NCI-H446 (cell line): Measurements from ENCODE around the gene DDX46.
"Not testable (repeated sequence)": the region's sequence is repeated elsewhere in the genome, so short reads cannot be mapped to it uniquely, and the experiment has no call there.

Experiments used
- DNase-seq, 2 experiments: peaks; one replicate each; lab custom pipeline; 2025; lab: John Stamatoyannopoulos, UW

DDX46 gene

GRCh38 chr5:134784241-134784920 is 25.8 kb downstream of the DDX46 start:
- DNase-seq, result no peak

GRCh38 chr5:134784946-134785620 is 26.5 kb downstream of the DDX46 start:
- no peak for DNase-seq

DNA sequence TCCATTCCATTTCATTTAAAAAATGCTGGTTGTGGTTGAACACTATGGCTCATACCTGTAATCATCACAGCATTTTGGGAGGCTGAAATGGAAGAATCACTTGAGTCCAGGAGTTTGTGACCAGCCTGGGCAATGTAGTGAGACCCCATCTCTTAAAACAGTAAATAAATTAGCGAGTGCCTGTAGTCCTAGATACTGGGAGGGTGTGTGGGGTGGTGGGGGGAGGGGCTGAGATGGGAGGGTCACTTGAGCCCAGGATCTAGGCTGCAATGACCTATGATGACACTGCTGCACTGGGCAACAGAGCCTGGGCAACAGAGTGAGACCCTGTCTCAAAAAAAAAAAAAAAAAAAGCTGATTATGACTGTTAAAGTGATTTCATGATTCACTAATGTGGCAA is 29.1 kb downstream of the DDX46 start:
- no peak for DNase-seq

DNA sequence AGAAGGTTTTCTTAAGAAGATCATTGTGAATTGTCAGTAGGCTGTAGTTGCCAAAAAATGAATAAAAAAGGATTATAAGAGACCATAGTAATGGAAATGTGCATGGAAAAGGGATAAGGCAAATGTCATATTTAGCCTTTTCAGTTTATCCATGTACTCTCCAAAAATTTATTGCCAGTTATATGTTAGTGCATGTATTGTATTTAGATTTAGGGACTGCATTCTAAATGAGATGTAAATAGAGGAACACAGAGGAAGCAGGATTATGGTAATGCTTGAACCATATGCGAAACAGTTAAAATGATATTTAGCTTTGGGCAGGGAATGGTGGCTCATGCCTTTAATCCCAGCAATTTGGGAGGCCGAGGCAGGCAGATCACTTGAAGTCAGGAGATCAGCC is 33.0 kb downstream of the DDX46 start:
- no peak for DNase-seq

DNA sequence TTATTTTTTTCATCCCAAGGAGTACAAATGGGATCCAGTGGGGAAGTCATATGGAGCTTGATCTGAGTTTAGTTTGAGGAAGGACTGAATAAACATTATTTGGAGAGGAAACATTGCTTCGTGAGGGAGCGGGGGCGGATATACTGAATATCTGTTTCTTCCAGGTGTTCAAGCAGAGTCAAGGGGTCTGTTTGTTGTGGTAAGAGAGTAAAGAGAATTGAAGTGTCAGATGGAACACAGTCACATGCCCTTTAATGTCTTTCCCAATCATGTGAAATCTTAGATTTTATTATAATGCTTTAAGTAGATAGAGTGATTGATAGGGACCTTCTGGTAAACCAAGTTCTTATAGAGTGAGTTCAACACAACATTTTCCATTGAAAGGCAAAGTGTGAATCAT is 33.7 kb downstream of the DDX46 start:
- no peak for DNase-seq

GRCh38 chr5:134793111-134793510 is 34.5 kb downstream of the DDX46 start:
- DNase-seq, result no peak

DNA sequence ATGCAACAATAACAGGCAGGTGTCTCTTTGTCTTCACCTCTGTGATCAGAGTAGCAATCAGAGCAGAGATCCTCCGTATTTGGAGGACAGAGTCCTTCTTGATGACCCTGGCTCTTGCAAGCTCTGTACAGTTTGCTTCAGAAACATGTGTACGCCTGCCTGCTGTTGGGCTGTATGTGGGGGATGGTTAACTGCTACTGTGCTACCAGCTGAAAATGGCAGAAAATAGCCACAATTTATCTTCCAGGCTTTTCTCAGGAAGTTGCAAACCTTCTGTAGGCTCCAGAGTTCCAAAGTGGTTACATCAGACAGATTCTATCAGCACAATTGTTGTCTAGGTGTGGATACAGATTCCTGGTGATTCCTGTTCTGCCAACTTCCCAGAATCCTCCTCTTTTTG is 35.5 kb downstream of the DDX46 start:
- no peak for DNase-seq

- DNase-seq, result no peak
These were observed 36.2 kb downstream of the DDX46 start for GRCh38 chr5:134794819-134795218.

DNA sequence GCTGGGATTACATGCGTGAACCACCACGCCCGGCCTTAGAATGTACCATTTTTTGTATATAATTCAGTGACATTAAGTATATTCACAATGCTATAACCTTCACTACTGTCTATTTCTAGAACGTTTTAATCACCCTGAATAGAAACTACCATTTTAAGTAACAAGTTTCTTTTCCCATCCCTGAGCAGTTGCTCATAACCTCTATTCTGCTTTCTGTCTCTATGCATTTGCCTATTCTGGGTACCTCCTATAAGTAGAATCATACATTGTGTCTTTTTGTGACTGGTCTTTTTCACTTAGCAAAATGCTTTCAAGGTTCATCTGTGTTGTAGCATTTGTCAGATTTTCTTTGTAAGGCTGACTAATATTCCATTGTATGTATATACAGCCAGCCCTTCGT is 39.9 kb downstream of the DDX46 start:
- no peak for DNase-seq

- no peak for DNase-seq
These were observed 45.2 kb downstream of the DDX46 start for GRCh38 chr5:134803821-134804220.

DNA sequence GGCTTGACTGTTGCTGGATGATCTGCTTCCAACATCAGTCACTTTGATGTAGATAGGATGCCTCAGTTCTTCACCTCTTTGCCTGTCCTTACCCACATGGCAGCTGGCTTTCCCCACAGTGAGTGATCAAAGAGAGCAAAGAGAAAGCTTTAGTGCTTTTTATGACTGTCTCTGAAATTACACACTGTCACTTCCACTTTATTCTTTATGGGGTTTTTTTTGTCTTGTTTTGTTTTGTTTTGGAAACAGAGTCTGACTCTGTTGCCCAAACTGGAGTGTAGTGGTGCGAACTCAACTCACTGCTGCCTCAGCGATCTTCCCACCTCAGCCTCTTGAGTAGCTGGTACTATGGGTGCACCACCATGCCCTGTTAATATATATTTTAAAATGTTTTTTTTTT is 54.8 kb downstream of the DDX46 start:
- no peak for DNase-seq

- DNase-seq, result no peak
These were observed 55.2 kb downstream of the DDX46 start for GRCh38 chr5:134813827-134814226.

- DNase-seq, result no peak
These were observed 58.4 kb downstream of the DDX46 start for GRCh38 chr5:134817006-134817405.

GRCh38 chr5:134818776-134819175 is 60.2 kb downstream of the DDX46 start:
- DNase-seq, result no peak

GRCh38 chr5:134819407-134819963 is 60.9 kb downstream of the DDX46 start:
- no peak for DNase-seq

DNA sequence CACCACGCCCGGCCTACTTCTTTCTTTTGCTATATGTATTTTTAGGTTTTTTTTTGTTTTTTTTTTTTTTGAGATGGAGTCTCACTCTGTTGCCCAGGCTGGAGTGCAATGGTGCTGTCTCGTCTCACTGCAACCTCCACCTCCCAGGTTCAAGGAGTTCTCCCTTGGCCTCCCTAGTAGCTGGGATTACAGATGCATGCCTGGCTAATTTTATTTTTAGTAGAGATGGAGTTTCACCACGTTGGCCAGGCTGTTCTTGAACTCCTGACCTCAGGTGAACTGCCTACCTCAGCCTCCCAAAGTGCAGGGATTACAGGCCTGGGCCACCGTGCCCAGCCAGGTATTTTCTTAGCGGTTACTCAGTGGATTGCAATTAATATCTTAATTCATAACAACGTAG is 63.3 kb downstream of the DDX46 start:
- no peak for DNase-seq

DNA sequence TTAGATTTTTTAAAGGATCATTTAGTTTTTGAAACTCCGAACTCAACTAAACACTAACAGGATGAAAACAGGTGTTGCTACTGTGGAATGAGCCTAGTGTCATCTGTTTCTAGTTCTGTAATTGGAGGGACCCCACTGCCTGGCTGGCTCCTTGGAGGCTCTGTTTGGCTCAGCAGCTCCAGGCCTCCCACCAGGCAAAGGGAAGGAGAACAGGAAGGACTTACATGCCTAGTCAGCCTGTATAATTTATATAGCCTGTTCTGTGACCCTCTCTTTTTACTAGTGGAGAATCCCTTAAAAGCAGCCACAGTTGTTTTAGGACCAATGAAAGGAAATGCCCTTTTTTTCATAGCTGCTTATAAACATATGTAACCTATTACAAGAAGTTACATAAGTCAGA is 66.1 kb downstream of the DDX46 start:
- DNase-seq, result no peak

DNA sequence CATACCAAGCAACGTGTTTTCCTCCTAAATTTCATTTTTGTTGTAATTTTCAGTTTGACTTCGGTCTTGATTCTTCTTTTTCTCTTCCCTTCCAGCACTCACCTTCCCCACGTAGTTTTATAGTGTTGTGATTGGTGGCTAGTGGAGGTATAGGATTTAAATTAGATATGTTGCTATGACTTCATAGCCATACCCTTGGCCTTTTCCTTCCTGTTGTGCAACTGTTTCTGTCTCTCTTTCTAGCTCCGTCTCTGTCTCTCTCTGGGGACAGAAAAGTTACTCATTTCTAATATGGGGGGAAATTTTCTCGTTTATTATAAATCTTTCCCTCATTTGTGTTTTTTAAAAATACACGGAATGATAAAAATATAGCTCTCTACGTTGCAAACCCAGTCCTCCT is 66.6 kb downstream of the DDX46 start:
- DNase-seq, result no peak

DNA sequence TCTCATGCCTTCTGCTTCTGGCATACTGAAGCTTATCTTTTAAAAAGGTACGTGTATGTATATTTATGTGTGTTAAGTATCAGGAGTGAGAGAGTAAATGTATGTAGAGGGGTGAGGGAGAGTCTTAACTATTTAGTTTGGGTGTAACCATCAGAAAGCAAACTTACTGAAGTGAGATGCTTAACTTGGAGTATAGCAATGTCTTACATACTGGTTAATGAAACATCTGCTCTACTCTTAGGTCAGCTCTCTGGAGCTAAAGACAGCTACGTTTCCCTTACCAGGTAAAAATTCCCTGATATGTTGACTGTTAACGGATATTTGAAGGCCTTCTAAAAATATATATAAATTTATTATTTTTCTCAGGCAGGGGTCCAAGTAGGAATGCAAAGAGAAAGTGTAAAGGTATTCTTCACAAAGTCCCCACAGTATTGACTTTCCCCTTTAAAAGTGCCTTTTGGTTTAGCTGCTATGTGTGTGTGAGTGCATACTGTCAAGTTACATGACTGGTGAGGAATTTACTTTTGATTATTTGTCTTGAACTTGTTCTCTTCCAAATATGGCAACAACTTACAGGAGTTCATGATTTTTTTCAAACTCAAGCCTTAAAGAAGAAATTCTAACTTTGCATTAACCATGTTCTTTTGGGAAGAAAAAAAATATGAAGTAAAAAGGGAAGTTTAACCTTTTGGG is 74.9 kb downstream of the DDX46 start:
- no peak for DNase-seq

DNA sequence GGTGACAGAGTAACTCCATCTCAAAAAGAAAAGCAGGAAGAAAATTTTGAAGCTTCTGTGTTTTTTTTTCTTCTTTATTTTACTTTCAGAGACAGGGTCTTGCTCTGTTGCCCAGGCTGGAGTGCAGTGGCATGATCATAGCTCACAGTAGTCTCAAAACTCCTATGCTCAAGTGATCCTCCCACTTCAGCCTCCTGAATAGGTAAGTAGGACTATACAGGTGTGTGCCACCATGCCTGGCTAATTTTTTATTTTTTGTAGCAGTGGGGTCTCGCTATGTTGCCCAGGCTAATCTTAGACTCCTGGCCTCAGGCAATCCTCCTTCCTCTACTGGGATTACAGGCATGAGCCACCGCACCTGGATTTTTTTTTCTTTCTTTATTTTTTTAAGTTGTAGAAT is 77.0 kb downstream of the DDX46 start:
- DNase-seq, result no peak

GRCh38 chr5:134837530-134838181 is 79.1 kb downstream of the DDX46 start:
- DNase-seq, result no peak

DNA sequence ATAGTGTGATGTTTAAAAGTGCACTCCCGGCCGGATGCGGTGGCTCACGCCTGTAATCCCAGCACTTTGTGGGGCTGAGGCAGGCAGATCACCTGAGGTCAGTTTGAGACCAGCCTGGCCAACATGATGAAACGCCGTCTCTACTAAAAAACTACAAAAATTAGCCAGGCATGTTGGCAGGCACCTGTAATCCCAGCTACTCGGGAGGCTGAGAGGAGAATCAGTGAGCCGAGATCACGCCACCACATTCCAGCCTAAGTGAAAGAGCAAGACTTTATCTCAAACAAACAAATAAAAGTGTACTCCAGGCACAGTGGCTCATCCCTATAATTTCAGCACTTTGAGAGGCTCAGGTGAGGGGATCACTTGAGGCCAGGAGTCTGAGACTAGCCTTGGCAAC is 79.8 kb downstream of the DDX46 start:
- not testable (repeated sequence) for DNase-seq

GRCh38 chr5:134840811-134841210 is 82.2 kb downstream of the DDX46 start:
- no peak for DNase-seq
